HEK293T (cell line): ENCODE measurements around the gene WDR73.

ENCODE experiments used
- CTCF ChIA-PET: fragments of 350-600 bp; formaldehyde crosslinking; extraction: SDS; loops from one replicate; lab custom pipeline; 2021; ENCODE audit warnings: antibody characterized with exemption, inconsistent platforms; lab: Yijun Ruan, JAX
- POLR2A ChIA-PET: fragments of 350-600 bp; formaldehyde crosslinking; extraction: SDS; loops from one replicate; lab custom pipeline; 2020; ENCODE audit warnings: antibody characterized with exemption, inconsistent platforms; lab: Yijun Ruan, JAX
- DNase-seq: peaks from one replicate; pipeline ENCODE4 v3.0.0; 2012; ENCODE audit warnings: mixed read lengths; ENCODE audit errors: extremely low spot score
- ARNT ChIP-seq: fragments of 450-650 bp; IDR thresholded peaks from 2 replicates; pipeline ENCODE4 v1.6.1; 2017; ENCODE audit warnings: mild to moderate bottlenecking
- BHLHE40 ChIP-seq: fragments of 450-650 bp; IDR thresholded peaks from 2 replicates; pipeline ENCODE4 v1.6.1; 2016; ENCODE audit warnings: mild to moderate bottlenecking, moderate library complexity, borderline replicate concordance
- CTBP1 ChIP-seq: fragments of 450-650 bp; IDR thresholded peaks from 2 replicates; pipeline ENCODE4 v1.6.1; 2016; ENCODE audit warnings: borderline replicate concordance
- ELF4 ChIP-seq: fragments of 450-650 bp; IDR thresholded peaks from 2 replicates; pipeline ENCODE4 v1.6.1; 2017; ENCODE audit warnings: antibody characterized with exemption
- FOXA1 ChIP-seq: fragments of 450-650 bp; IDR thresholded peaks from 2 replicates; pipeline ENCODE4 v1.6.1; 2016; ENCODE audit warnings: mild to moderate bottlenecking
- FOXK2 ChIP-seq: fragments of 450-650 bp; IDR thresholded peaks from 2 replicates; pipeline ENCODE4 v1.6.1; 2016; ENCODE audit warnings: mild to moderate bottlenecking
- FOXM1 ChIP-seq: fragments of 450-650 bp; IDR thresholded peaks from 2 replicates; pipeline ENCODE4 v1.6.1; 2017; ENCODE audit warnings: mild to moderate bottlenecking, borderline replicate concordance
- HDGF ChIP-seq: fragments of 450-650 bp; IDR thresholded peaks from 2 replicates; pipeline ENCODE4 v1.6.1; 2017; ENCODE audit warnings: antibody characterized with exemption, borderline replicate concordance
- L3MBTL2 ChIP-seq: fragments of 450-650 bp; conservative IDR thresholded peaks from 2 replicates; pipeline ENCODE4 v1.6.1; 2016; ENCODE audit warnings: mild to moderate bottlenecking
- LEF1 ChIP-seq: fragments of 450-650 bp; IDR thresholded peaks from 2 replicates; pipeline ENCODE4 v1.6.1; 2017; ENCODE audit warnings: mild to moderate bottlenecking, borderline replicate concordance
- NFRKB ChIP-seq: fragments of 450-650 bp; IDR thresholded peaks from 2 replicates; pipeline ENCODE4 v1.6.1; 2016; ENCODE audit warnings: mild to moderate bottlenecking, moderate library complexity
- SP1 ChIP-seq: fragments of 450-650 bp; IDR thresholded peaks from 2 replicates; pipeline ENCODE4 v1.6.1; 2017
- SUZ12 ChIP-seq: fragments of 450-650 bp; IDR thresholded peaks from 2 replicates; pipeline ENCODE4 v1.6.1; 2016; ENCODE audit warnings: mild to moderate bottlenecking
- TARDBP ChIP-seq: fragments of 450-650 bp; IDR thresholded peaks from 2 replicates; pipeline ENCODE4 v1.6.1; 2016
- ZNF384 ChIP-seq: fragments of 450-650 bp; IDR thresholded peaks from 2 replicates; pipeline ENCODE4 v1.6.1; 2016
- TF ChIP-seq, protein P1 (sequence below): fragments of 450-650 bp; IDR thresholded peaks from 2 replicates; pipeline ENCODE4 v1.6.1; 2016

The WDR73 gene

DNA sequence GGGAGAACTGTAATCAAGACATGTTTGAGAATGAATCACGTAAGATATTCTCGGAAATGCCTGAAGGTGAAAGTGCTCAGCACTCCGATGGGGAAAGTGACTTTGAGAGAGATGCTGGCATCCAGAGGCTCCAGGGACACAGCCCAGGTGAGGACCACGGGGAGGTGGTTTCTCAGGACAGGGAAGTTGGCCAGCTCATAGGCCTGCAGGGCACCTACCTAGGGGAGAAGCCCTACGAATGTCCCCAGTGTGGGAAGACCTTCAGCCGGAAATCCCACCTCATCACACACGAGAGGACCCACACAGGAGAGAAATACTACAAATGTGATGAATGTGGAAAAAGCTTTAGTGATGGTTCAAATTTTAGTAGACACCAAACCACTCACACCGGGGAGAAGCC is 33.5 kb downstream of the WDR73 start:
- ChIA-PET POLR2A (interaction anchor here (1.4 kb wide), 1 partner anchor 11 kb away, joined by 9 read pairs; no protein-coding TSS in a partner anchor), CTCF (interaction anchor here (1.4 kb wide), 1 partner anchor 22 kb away, joined by 5 read pairs; no protein-coding TSS in a partner anchor)
- TF ChIP-seq FOXK2: no peak
- TF ChIP-seq L3MBTL2: no peak
- no peak for TF ChIP-seq ARNT
- TF ChIP-seq FOXM1: no peak
- TF ChIP-seq, protein P1, sequence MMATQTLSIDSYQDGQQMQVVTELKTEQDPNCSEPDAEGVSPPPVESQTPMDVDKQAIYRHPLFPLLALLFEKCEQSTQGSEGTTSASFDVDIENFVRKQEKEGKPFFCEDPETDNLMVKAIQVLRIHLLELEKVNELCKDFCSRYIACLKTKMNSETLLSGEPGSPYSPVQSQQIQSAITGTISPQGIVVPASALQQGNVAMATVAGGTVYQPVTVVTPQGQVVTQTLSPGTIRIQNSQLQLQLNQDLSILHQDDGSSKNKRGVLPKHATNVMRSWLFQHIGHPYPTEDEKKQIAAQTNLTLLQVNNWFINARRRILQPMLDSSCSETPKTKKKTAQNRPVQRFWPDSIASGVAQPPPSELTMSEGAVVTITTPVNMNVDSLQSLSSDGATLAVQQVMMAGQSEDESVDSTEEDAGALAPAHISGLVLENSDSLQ: no peak
- TF ChIP-seq TARDBP: no peak
- no peak for TF ChIP-seq SUZ12
- no peak for TF ChIP-seq NFRKB
- TF ChIP-seq ZNF384: no peak
- TF ChIP-seq FOXA1: no peak
- no peak for TF ChIP-seq BHLHE40
- no peak for TF ChIP-seq CTBP1
- no peak for TF ChIP-seq SP1
- no peak for TF ChIP-seq HDGF
- no peak for TF ChIP-seq ELF4
- no peak for TF ChIP-seq LEF1
- no peak for DNase-seq

DNA sequence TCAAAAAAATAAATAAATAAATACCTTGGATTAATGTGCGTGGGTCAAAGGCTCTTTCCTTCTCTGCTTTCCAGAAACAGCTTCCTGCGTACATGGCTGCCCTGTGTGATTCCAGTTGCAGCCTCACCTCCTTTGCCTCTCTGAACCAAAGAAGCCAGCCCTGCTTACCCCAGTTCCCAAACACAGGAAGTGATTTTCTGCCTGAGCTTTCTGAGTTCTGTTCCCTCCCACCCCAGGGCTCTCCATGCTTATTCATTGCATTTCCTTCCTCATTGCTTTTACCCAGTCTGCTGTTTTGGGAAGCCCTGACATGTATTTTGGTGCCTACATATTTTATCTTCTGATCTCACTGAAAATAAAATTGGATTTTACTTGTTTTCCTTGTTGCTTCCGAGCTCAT is 37.8 kb downstream of the WDR73 start:
- ChIA-PET POLR2A (interaction anchor here (0.8 kb wide), 1 partner anchor 15 kb away, joined by 4 read pairs; no protein-coding TSS in a partner anchor), CTCF (no interaction called here)
- DNase-seq: no peak
- TF ChIP-seq, protein P1: no peak
- no peak for TF ChIP-seq NFRKB
- TF ChIP-seq ZNF384: no peak
- no peak for TF ChIP-seq L3MBTL2
- TF ChIP-seq CTBP1: no peak
- no peak for TF ChIP-seq SUZ12
- no peak for TF ChIP-seq FOXA1
- no peak for TF ChIP-seq FOXK2
- TF ChIP-seq FOXM1: no peak
- TF ChIP-seq LEF1: no peak
- no peak for TF ChIP-seq BHLHE40
- TF ChIP-seq TARDBP: no peak
- TF ChIP-seq ARNT: no peak
- TF ChIP-seq HDGF: no peak
- TF ChIP-seq SP1: no peak
- TF ChIP-seq ELF4: no peak

DNA sequence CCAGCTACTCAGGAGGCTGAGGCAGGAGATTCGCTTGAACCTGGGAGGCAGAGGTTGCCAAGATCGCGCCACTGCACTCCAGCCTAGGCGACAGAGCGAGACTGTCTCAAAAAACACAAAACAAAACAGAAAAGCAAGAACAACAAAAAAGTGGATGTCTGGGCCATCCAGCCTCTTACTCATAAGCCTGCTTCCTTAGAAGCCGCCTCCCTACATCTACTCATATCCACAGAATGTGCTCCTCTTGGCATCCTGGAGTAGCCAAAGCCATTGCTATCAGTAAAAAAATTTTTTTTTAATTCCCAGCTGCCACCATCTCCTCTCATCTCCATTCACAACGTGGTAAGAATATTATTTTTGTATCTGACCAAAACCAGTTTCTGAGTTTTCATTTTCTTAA is 42.5 kb downstream of the WDR73 start:
- ChIA-PET CTCF (no interaction called here), POLR2A (no interaction called here)
- no peak for TF ChIP-seq FOXA1
- TF ChIP-seq ZNF384: no peak
- TF ChIP-seq ARNT: no peak
- TF ChIP-seq TARDBP: no peak
- TF ChIP-seq, protein P1: no peak
- TF ChIP-seq FOXM1: no peak
- no peak for TF ChIP-seq FOXK2
- TF ChIP-seq L3MBTL2: no peak
- TF ChIP-seq BHLHE40: no peak
- no peak for TF ChIP-seq CTBP1
- no peak for TF ChIP-seq SP1
- TF ChIP-seq NFRKB: no peak
- no peak for TF ChIP-seq HDGF
- no peak for TF ChIP-seq SUZ12
- no peak for TF ChIP-seq LEF1
- no peak for TF ChIP-seq ELF4
- DNase-seq: no peak

DNA sequence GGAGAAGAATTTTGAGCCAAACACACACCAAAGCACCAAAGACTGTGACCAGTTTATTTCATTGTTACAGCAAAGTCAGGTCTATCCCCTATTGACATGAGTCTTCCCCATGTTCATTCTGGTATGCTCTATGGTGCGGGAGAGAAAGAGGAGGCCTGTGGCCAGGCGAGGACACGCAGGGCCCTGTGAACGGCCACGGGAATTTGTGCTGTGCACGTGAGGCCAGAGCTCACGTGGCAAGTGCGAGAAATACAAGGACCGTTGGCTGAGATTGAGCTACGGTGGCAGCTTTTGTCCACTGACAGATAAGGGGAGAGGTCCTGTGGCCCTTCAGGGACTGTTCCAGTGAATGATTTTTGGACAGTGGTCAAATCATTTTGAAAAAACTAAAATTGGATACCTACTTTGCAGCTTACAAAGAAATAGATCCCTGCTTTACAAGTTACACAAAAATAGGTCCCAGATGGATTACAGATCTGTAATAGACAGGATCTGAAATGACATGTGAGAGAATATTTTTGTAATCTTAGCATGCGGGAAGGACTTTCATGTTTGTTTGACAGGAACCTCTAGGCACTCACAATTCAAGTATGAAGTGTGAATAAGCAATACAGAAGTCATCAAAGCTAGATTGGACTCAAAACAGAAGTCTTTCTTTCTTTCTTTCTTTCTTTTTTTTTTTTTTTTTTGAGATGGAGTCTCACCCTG is 44.1 kb downstream of the WDR73 start:
- POLR2A ChIA-PET: interaction anchor here (1.6 kb wide), 1 partner anchor 21 kb away, joined by 7 read pairs; no protein-coding TSS in a partner anchor
- TF ChIP-seq FOXA1: no peak
- no peak for TF ChIP-seq ZNF384
- no peak for TF ChIP-seq HDGF
- TF ChIP-seq ARNT: no peak
- no peak for DNase-seq
- CTCF ChIA-PET: no interaction called here

DNA sequence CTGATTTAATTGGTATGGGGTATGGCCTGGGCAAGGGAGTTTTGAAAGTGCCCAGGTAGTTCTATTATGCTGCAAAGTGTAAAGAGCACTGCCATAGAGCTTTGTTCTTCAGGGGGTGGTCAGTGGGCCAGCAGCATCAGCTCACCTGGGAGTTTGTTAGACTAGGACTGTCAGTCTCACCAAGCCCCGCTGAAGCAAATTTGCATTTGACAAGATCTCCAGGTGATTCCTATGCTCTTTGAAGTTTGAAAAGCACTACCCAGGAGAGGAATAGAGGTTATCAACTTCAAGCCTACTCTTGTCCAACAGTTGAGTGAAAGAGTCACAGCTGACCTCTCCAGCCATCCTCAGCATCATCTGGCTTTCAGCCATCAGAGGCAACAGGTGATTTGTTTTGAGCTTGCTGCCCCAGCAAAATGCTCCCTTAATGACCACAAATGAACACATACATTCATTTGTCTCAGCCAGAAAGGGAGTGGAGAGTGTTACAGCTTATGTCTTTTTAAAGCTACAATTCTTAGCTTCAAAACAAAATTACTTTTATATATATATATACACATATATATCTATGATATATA is 45.3 kb downstream of the WDR73 start:
- TF ChIP-seq BHLHE40 (no peak), TARDBP (no peak), ELF4 (no peak), SP1 (no peak), ARNT (no peak), ZNF384 (no peak), FOXA1 (no peak), FOXM1 (no peak), NFRKB (no peak), FOXK2 (no peak), CTBP1 (no peak), L3MBTL2 (no peak), HDGF (no peak), SUZ12 (no peak), LEF1 (no peak)
- TF ChIP-seq, protein P1: no peak
- ChIA-PET POLR2A (interaction anchor here (1.6 kb wide), 1 partner anchor 23 kb away, joined by 7 read pairs; no protein-coding TSS in a partner anchor), CTCF (interaction anchor here (0.6 kb wide), 2 partner anchors 36 to 560 kb away, joined by 3 to 4 read pairs; no protein-coding TSS in a partner anchor)
- DNase-seq: no peak
